ENCODE data around the gene XRCC4. TPM values are rescaled to one million over a fixed set of nuclear protein-coding genes. Genes with fewer than 3 reads are reported as not detected.

The XRCC4 gene
- total and polyA plus RNA-seq, 2 of the 13 experiments (the other 11 are each of a cell fraction or from before 2014, with no cell fraction given) = 2.8 to 12.6 TPM

DNA sequence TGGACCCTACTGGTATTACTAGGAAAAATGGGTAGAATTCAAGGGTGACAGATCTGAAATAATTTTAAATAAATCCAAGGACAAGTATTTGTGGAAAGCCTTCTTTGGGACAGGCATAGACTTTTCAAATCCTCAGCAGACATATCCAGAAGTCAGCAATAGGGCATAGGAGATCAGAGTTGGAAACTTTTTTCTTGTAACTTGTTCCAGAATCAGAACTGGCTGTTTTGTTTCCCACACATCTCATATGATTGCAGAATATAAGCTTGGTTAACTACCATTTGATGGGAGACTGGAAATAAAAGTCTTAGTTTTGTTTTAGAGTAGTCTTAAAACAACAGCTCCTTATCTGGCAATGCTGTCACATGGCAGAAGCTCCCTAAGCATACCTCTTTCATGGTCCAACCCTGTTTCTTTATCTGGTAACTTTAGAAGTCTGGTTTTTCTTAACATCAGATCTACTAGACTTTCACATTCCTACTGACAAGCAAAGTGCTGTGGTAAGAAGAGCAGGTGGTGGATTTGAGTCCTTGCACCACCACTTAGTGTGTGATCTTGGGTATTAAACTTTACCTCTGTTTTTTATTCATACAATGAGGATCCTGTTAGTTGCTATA, 25.1 kb downstream of the XRCC4 start:
- no peak overlapping the region for H3K9ac ChIP-seq (ENCODE audit: insufficient read depth, low read depth, low read length)
- no peak overlapping the region for H2AFZ ChIP-seq (ENCODE audit: low read length)
- H3K4me3 ChIP-seq (replicated peaks in 1 of 3; ENCODE audit: insufficient read depth in 1 of 3, low read depth in 2 of 3, low read length in 3 of 3) = no peak overlapping the region
- FAIRE-seq = no peak
- no peak for DNase-seq (ENCODE audit: low spot score)
- POLR2A ChIA-PET = no interaction called here
- H3K4me2 ChIP-seq (ENCODE audit: low read depth, low read length) = no peak overlapping the region
- H3K36me3 ChIP-seq (replicated peaks in 1 of 2; ENCODE audit: control insufficient read depth in 1 of 2, insufficient read depth in 2 of 2, low read length in 2 of 2) = no peaks in the 10 kb centered on the region
- H3K9me3 ChIP-seq (ENCODE audit: low read length) = no peaks in the 10 kb centered on the region
- BruUV-seq (replicated peaks) = no TSS peak
- H3K27me3 ChIP-seq (ENCODE audit: control insufficient read depth in 1 of 2, insufficient read depth in 2 of 2, low read length in 2 of 2) = no peaks in the 10 kb centered on the region
- H3K4me1 ChIP-seq (ENCODE audit: insufficient read depth, low read length) = peaks cover 22% of the 10 kb centered on the region
- CTCF ChIA-PET (ENCODE audit: low intra/inter-chr PET ratio, low total read pairs) = no interaction called here
- in situ Hi-C loops (cut with HindIII; ENCODE audit: extremely low pct_ligation_motif_present, low pct_unique_long_range_greater_than_20kb) (no loop called here), intact Hi-C loops (cut with micrococcal nuclease; ENCODE audit: unreplicated experiment) (no loop called here)
- ATAC-seq = no peak
- H3K79me2 ChIP-seq (ENCODE audit: insufficient read depth, low read length) = no peaks in the 10 kb centered on the region
- no peaks in the 10 kb centered on the region for H4K20me1 ChIP-seq (ENCODE audit: insufficient read depth, low read length)
- H3K27ac ChIP-seq (ENCODE audit: extremely low read length, insufficient read depth, low read length) = no peak overlapping the region
- TF ChIP-seq TOPORS (CRISPR knock-in tag; IDR thresholded peaks at IDR 0.05) (no peak), CBFB (CRISPR knock-in tag; IDR thresholded peaks at IDR 0.05) (no peak), MBD4 (IDR thresholded peaks at IDR 0.05; ENCODE audit: borderline replicate concordance, low read length) (no peak), ZNF275 (CRISPR knock-in tag; IDR thresholded peaks at IDR 0.05; ENCODE audit: borderline replicate concordance) (no peak), AKAP8 (CRISPR knock-in tag; IDR thresholded peaks at IDR 0.05) (no peak), TRAFD1 (CRISPR knock-in tag; IDR thresholded peaks at IDR 0.05; ENCODE audit: borderline replicate concordance) (no peak), HES4 (CRISPR knock-in tag; IDR thresholded peaks at IDR 0.05; ENCODE audit: borderline replicate concordance) (no peak), ZNF670 (CRISPR knock-in tag; IDR thresholded peaks at IDR 0.05; ENCODE audit: borderline replicate concordance) (no peak), ZNF331 (CRISPR knock-in tag; IDR thresholded peaks at IDR 0.05) (no peak), ATF7-NPFF (CRISPR knock-in tag; IDR thresholded peaks at IDR 0.05; ENCODE audit: low read depth) (no peak), ZBTB39 (CRISPR knock-in tag; IDR thresholded peaks at IDR 0.05) (no peak)
- TF ChIP-seq, protein P1, sequence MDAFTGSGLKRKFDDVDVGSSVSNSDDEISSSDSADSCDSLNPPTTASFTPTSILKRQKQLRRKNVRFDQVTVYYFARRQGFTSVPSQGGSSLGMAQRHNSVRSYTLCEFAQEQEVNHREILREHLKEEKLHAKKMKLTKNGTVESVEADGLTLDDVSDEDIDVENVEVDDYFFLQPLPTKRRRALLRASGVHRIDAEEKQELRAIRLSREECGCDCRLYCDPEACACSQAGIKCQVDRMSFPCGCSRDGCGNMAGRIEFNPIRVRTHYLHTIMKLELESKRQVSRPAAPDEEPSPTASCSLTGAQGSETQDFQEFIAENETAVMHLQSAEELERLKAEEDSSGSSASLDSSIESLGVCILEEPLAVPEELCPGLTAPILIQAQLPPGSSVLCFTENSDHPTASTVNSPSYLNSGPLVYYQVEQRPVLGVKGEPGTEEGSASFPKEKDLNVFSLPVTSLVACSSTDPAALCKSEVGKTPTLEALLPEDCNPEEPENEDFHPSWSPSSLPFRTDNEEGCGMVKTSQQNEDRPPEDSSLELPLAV (CRISPR knock-in tag; conservative IDR thresholded peaks at IDR 0.05; ENCODE audit: low read depth) = no peak
- TF ChIP-seq, protein P2, sequence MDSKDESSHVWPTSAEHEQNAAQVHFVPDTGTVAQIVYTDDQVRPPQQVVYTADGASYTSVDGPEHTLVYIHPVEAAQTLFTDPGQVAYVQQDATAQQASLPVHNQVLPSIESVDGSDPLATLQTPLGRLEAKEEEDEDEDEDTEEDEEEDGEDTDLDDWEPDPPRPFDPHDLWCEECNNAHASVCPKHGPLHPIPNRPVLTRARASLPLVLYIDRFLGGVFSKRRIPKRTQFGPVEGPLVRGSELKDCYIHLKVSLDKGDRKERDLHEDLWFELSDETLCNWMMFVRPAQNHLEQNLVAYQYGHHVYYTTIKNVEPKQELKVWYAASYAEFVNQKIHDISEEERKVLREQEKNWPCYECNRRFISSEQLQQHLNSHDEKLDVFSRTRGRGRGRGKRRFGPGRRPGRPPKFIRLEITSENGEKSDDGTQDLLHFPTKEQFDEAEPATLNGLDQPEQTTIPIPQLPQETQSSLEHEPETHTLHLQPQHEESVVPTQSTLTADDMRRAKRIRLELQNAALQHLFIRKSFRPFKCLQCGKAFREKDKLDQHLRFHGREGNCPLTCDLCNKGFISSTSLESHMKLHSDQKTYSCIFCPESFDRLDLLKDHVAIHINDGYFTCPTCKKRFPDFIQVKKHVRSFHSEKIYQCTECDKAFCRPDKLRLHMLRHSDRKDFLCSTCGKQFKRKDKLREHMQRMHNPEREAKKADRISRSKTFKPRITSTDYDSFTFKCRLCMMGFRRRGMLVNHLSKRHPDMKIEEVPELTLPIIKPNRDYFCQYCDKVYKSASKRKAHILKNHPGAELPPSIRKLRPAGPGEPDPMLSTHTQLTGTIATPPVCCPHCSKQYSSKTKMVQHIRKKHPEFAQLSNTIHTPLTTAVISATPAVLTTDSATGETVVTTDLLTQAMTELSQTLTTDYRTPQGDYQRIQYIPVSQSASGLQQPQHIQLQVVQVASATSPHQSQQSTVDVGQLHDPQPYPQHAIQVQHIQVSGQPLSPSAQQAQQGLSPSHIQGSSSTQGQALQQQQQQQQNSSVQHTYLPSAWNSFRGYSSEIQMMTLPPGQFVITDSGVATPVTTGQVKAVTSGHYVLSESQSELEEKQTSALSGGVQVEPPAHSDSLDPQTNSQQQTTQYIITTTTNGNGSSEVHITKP (CRISPR knock-in tag; IDR thresholded peaks at IDR 0.05; ENCODE audit: low read depth) = no peak
